ENCODE measurements around the gene TRPM5. TPM values are rescaled to one million over a fixed set of nuclear protein-coding genes. Genes with fewer than 3 reads are reported as not detected.

Gene TRPM5
- total and polyA plus RNA-seq, 9 of the 15 experiments (the other 6 are each of a cell fraction or from before 2014, with no cell fraction given), result not detected

DNA sequence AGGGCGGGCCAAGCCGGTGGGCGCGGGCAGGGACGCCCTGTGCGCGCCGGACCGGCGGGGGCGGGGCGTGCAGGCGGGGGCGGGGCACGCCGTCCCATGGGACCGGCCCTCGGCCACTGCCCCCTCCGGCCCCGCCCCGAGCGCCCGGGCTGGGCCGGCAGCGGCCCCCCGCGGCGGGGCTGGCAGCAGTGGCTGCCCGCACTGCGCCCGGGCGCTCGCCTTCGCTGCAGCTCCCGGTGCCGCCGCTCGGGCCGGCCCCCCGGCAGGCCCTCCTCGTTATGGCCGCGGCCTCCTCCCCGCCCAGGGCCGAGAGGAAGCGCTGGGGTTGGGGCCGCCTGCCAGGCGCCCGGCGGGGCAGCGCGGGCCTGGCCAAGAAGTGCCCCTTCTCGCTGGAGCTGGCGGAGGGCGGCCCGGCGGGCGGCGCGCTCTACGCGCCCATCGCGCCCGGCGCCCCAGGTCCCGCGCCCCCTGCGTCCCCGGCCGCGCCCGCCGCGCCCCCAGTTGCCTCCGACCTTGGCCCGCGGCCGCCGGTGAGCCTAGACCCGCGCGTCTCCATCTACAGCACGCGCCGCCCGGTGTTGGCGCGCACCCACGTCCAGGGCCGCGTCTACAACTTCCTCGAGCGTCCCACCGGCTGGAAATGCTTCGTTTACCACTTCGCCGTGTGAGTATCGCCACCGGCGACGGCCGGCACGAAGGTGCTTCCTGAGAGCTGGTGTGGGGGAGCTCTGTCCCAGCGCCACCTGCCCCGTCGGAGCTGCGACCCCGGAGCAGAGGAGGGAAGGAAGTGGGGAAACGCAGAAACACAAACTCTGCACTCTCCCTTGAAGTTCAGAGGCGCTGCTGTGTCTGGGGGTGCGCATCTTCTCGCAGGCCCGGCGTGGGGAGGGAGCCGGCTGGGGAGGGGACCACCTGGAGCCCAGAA, 769 bp upstream of the TRPM5 start, which contains the start of gene KCNQ1:
Gene KCNQ1, plus strand, starts transcription at position 188 of the 925 bp plus-strand sequence. Its CDS starts 91 bp downstream, at position 279.
- Histone ChIP-seq H2AFZ (ENCODE audit: low read depth, low read length) (no peak within 1 kb of the TSS), H3K27ac (ENCODE audit: extremely low read depth, low read depth, low read length) (no peak within 1 kb of the TSS), H3K4me3 (no peak within 1 kb of the TSS), H3K9me1 (ENCODE audit: control insufficient read depth, insufficient read depth, low read length) (no peaks in the 10 kb centered on the region), H3K79me2 (ENCODE audit: control insufficient read depth, insufficient read depth, low read length) (no peaks in the 10 kb centered on the region), H3K27me3 (ENCODE audit: control insufficient read depth in 2 of 2, insufficient read depth in 2 of 2, low read length in 2 of 2) (peaks cover 2 to 43% of the 10 kb centered on the region in 2 experiments; a peak in 2 of 5 replicates), H3K9ac (ENCODE audit: insufficient read depth in 1 of 2, low read depth in 2 of 2, low read length in 2 of 2) (no peak within 1 kb of the TSS), H3K4me2 (ENCODE audit: insufficient read depth, low read length) (no peak within 1 kb of the TSS), H3K9me3 (replicated peaks; ENCODE audit: control insufficient read depth, insufficient read depth, low read depth, low read length) (no peaks in the 10 kb centered on the region), H4K20me1 (replicated peaks; ENCODE audit: control insufficient read depth, insufficient read depth, low read length) (peaks cover 12% of the 10 kb centered on the region), H3K36me3 (ENCODE audit: control insufficient read depth, insufficient read depth, low read length) (no peaks in the 10 kb centered on the region), H3K4me1 (replicated peaks in 1 of 2; ENCODE audit: control insufficient read depth in 2 of 2, insufficient read depth in 2 of 2, low read length in 2 of 2) (peaks cover 0 to 27% of the 10 kb centered on the region in 2 experiments; a peak in 2 of 5 replicates)
- DNase-seq (ENCODE audit: extremely low read depth in 1 of 4, low spot score in 3 of 4) (peak; percentile 48 to 98 (median 94)), ATAC-seq (peak; percentile 98), FAIRE-seq (no peak)
- intact Hi-C loops (cut with micrococcal nuclease), result no loop called here
- no peak for TF ChIP-seq ZFP1 (CRISPR knock-in tag; IDR thresholded peaks at IDR 0.05)
- ChIA-PET CTCF (ENCODE audit: low intra/inter-chr PET ratio) (no interaction called here), POLR2A (interaction anchor here (0.7 to 0.8 kb wide), 2 partner anchors 80 to 85 kb away, joined by 3 read pairs; no protein-coding TSS in a partner anchor)
- in situ Hi-C loops (cut with MboI), result no loop called here
- BruUV-seq (replicated peaks), result no TSS peak
- 53% methylated on average over 27 of the region's 116 CpGs for WGBS (ENCODE audit: insufficient coverage, low coverage, missing lambda C conversion rate)

DNA sequence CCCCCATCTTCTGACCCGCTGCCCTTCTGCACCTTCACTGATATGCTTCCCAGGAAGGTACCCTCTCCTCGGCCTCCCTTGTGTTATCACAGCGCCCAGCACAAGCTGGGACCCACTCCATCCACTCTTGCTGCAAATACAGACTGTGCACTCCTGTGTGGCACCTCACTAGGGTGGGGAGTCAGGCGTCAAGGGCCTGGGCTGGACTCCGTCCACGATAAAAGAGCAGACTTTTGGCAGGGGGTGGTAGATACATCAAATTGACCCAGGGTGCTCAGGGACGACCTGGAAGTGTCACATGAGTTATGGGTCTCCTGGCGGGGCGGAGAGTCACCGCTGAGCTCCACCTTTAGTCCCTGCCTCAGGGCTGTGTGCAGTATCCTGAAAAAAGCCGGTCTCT, 908 bp downstream of the TRPM5 start:
- peaks cover 9% of the 10 kb centered on the region for H4K20me1 ChIP-seq (replicated peaks; ENCODE audit: control insufficient read depth, insufficient read depth, low read length)
- CTCF ChIA-PET (ENCODE audit: low intra/inter-chr PET ratio), result no interaction called here
- no peak overlapping the region for H2AFZ ChIP-seq (ENCODE audit: low read depth, low read length)

More for the DNA sequence above, 908 bp downstream of the TRPM5 start:
- DNase-seq (ENCODE audit: extremely low read depth in 1 of 4, low spot score in 3 of 4) (no peak), FAIRE-seq (no peak), ATAC-seq (no peak)
- intact Hi-C loops (cut with micrococcal nuclease), result no loop called here
- Histone ChIP-seq H3K4me1 (replicated peaks in 1 of 2; ENCODE audit: control insufficient read depth in 2 of 2, insufficient read depth in 2 of 2, low read length in 2 of 2) (peaks cover 0 to 22% of the 10 kb centered on the region in 2 experiments; a peak in 2 of 5 replicates), H3K4me3 (no peak overlapping the region), H3K9me3 (replicated peaks; ENCODE audit: control insufficient read depth, insufficient read depth, low read depth, low read length) (no peaks in the 10 kb centered on the region), H3K36me3 (ENCODE audit: control insufficient read depth, insufficient read depth, low read length) (no peaks in the 10 kb centered on the region), H3K9me1 (ENCODE audit: control insufficient read depth, insufficient read depth, low read length) (no peaks in the 10 kb centered on the region), H3K27ac (ENCODE audit: extremely low read depth, low read depth, low read length) (no peak overlapping the region), H3K9ac (ENCODE audit: insufficient read depth in 1 of 2, low read depth in 2 of 2, low read length in 2 of 2) (no peak overlapping the region), H3K79me2 (ENCODE audit: control insufficient read depth, insufficient read depth, low read length) (no peaks in the 10 kb centered on the region), H3K27me3 (ENCODE audit: control insufficient read depth in 2 of 2, insufficient read depth in 2 of 2, low read length in 2 of 2) (peaks cover 0 to 29% of the 10 kb centered on the region in 2 experiments; a peak in 2 of 5 replicates), H3K4me2 (ENCODE audit: insufficient read depth, low read length) (no peak overlapping the region)
- no TSS peak for BruUV-seq (replicated peaks)
- 20% methylated on average over 11 of the region's 11 CpGs for whole genome bisulfite sequencing (ENCODE audit: insufficient coverage, low coverage, missing lambda C conversion rate)
- in situ Hi-C loops (cut with MboI), result no loop called here
- POLR2A ChIA-PET, result no interaction called here
- TF ChIP-seq UBTF (IDR thresholded peaks at IDR 0.05; ENCODE audit: borderline replicate concordance in 1 of 2, low read depth in 2 of 2, low read length in 2 of 2) (no peak), ETS2 (tag; IDR thresholded peaks at IDR 0.05; ENCODE audit: borderline replicate concordance, poor library complexity, severe bottlenecking) (no peak), NCOR1 (IDR thresholded peaks at IDR 0.05) (no peak), PHB2 (IDR thresholded peaks at IDR 0.05; ENCODE audit: low read depth) (no peak), MAFG (tag; conservative IDR thresholded peaks at IDR 0.05) (no peak), MBD2 (IDR thresholded peaks at IDR 0.05; ENCODE audit: borderline replicate concordance, low read depth) (no peak)
- TF ChIP-seq, protein P1, sequence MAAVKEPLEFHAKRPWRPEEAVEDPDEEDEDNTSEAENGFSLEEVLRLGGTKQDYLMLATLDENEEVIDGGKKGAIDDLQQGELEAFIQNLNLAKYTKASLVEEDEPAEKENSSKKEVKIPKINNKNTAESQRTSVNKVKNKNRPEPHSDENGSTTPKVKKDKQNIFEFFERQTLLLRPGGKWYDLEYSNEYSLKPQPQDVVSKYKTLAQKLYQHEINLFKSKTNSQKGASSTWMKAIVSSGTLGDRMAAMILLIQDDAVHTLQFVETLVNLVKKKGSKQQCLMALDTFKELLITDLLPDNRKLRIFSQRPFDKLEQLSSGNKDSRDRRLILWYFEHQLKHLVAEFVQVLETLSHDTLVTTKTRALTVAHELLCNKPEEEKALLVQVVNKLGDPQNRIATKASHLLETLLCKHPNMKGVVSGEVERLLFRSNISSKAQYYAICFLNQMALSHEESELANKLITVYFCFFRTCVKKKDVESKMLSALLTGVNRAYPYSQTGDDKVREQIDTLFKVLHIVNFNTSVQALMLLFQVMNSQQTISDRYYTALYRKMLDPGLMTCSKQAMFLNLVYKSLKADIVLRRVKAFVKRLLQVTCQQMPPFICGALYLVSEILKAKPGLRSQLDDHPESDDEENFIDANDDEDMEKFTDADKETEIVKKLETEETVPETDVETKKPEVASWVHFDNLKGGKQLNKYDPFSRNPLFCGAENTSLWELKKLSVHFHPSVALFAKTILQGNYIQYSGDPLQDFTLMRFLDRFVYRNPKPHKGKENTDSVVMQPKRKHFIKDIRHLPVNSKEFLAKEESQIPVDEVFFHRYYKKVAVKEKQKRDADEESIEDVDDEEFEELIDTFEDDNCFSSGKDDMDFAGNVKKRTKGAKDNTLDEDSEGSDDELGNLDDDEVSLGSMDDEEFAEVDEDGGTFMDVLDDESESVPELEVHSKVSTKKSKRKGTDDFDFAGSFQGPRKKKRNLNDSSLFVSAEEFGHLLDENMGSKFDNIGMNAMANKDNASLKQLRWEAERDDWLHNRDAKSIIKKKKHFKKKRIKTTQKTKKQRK (IDR thresholded peaks at IDR 0.05; ENCODE audit: borderline replicate concordance, low read depth, low read length), result no peak

Data from K562 (cell line).